ENCODE measurements around the gene MAGEF1. TPM values are rescaled to one million over a fixed set of nuclear protein-coding genes. Genes with fewer than 3 reads are reported as not detected.

MAGEF1 gene
- total and polyA plus RNA-seq, 2 of the 8 experiments (the other 6 are each of a cell fraction or from before 2014, with no cell fraction given) = 26.5 to 56.7 TPM

- no peak for TF ChIP-seq KDM5A (IDR thresholded peaks at IDR 0.05; ENCODE audit: low read length)
- TF ChIP-seq JUND (IDR thresholded peaks at IDR 0.05; ENCODE audit: low read length) = no peak
- TF ChIP-seq SP1 (IDR thresholded peaks at IDR 0.05; ENCODE audit: low read depth, low read length) = no peak
- TF ChIP-seq EGR1 (IDR thresholded peaks at IDR 0.05; ENCODE audit: borderline replicate concordance, low read depth, low read length) = no peak
- TF ChIP-seq CTBP2 (IDR thresholded peaks at IDR 0.05; ENCODE audit: borderline replicate concordance, insufficient read depth, insufficient read length, low read length) = no peak
- no peak for TF ChIP-seq CHD2 (IDR thresholded peaks at IDR 0.05; ENCODE audit: low read length)
Measured at GRCh38 chr3:184733971-184734608, 22.2 kb upstream of the MAGEF1 start (continued).
